Naive thymus-derived CD4-positive, alpha-beta T cell (primary cell): ENCODE measurements around the gene ZMYND19. TPM values are rescaled to one million over a fixed set of nuclear protein-coding genes. Genes with fewer than 3 reads are reported as not detected.
"Not testable (repeated sequence)": the region's sequence is repeated elsewhere in the genome, so short reads cannot be mapped to it uniquely, and the experiment has no call there.

Source experiments
- ATAC-seq: fragments of 150-1000 bp; cut with Tn5 transposase; 2 replicates; pipeline ENCODE4 v1.10.0; 2021; ENCODE audit warnings: mild to moderate bottlenecking, moderate library complexity
- CTCF ChIA-PET: fragments of 350-600 bp; sonication (Branson Sonifier 250); formaldehyde crosslinking; loops from one replicate; lab custom pipeline; 2021; ENCODE audit warnings: antibody characterized with exemption; lab: Charles Lee
- POLR2A ChIA-PET: fragments of 350-600 bp; sonication (Branson Sonifier 250); formaldehyde crosslinking; loops from one replicate; lab custom pipeline; 2021; ENCODE audit warnings: antibody characterized with exemption, inconsistent platforms; lab: Charles Lee
- DNase-seq, 9 donors: peaks; one replicate each; pipeline versions ENCODE4 v3.0.0 to v3.0.0-alpha.2; 2020 to 2022; ENCODE audit warnings: mixed read lengths in 1 of 9
- H3K27ac ChIP-seq: one replicate; pipeline ENCODE4 v1.7.0; 2013; ENCODE audit warnings: mild to moderate bottlenecking, low read depth, low read length, moderate library complexity
- H3K27me3 ChIP-seq, 2 donors: one replicate each; pipeline ENCODE4 v1.7.0; 2013; ENCODE audit warnings: low read length in 2 of 2, mild to moderate bottlenecking in 2 of 2, moderate library complexity in 2 of 2; ENCODE audit not compliant: control insufficient read depth in 2 of 2, insufficient read depth in 2 of 2
- H3K36me3 ChIP-seq, 3 experiments: 1 replicate in 2 of 3; 2 replicates in 1 of 3; pipeline ENCODE4 v1.7.0; 2013; ENCODE audit warnings: low read length in 3 of 3, mild to moderate bottlenecking in 3 of 3, moderate library complexity in 1 of 3; ENCODE audit not compliant: insufficient read depth in 3 of 3, control insufficient read depth in 2 of 3
- H3K4me1 ChIP-seq, 2 donors: one replicate each; pipeline ENCODE4 v1.7.0; 2013; ENCODE audit warnings: low read length in 2 of 2, mild to moderate bottlenecking in 2 of 2, moderate library complexity in 1 of 2; ENCODE audit not compliant: control insufficient read depth in 2 of 2, insufficient read depth in 2 of 2
- H3K4me3 ChIP-seq: 2 replicates; pipeline ENCODE4 v1.7.0; 2013; ENCODE audit warnings: mild to moderate bottlenecking, low read length
- H3K9me3 ChIP-seq, 3 experiments: 1 replicate in 2 of 3; 2 replicates in 1 of 3; pipeline ENCODE4 v1.7.0; 2013; ENCODE audit warnings: low read length in 3 of 3; ENCODE audit not compliant: control insufficient read depth in 2 of 3
- H3K27ac Mint-ChIP-seq, 9 donors: one replicate each; pipeline ENCODE4 v1.8.0; 2020 to 2022; ENCODE audit warnings: mixed read lengths in 9 of 9, mild to moderate bottlenecking in 8 of 9, moderate library complexity in 5 of 9, inconsistent platforms in 2 of 9
- H3K27me3 Mint-ChIP-seq, 5 donors: one replicate each; pipeline ENCODE4 v1.8.0; 2021 to 2022; ENCODE audit warnings: mixed read lengths in 5 of 5, mild to moderate bottlenecking in 1 of 5
- H3K36me3 Mint-ChIP-seq, 5 donors: one replicate each; pipeline ENCODE4 v1.8.0; 2020 to 2022; ENCODE audit warnings: mixed read lengths in 5 of 5, mild to moderate bottlenecking in 3 of 5, inconsistent platforms in 1 of 5
- H3K4me1 Mint-ChIP-seq, 7 donors: one replicate each; pipeline ENCODE4 v1.8.0; 2020 to 2022; ENCODE audit warnings: mixed read lengths in 7 of 7, mild to moderate bottlenecking in 3 of 7, inconsistent platforms in 1 of 7
- H3K4me3 Mint-ChIP-seq, 10 donors: one replicate each; pipeline ENCODE4 v1.8.0; 2020 to 2022; ENCODE audit warnings: mild to moderate bottlenecking in 10 of 10, mixed read lengths in 10 of 10, moderate library complexity in 6 of 10, inconsistent platforms in 2 of 10
- H3K9me3 Mint-ChIP-seq, 11 donors: one replicate each; pipeline ENCODE4 v1.8.0; 2020 to 2022; ENCODE audit warnings: mixed read lengths in 11 of 11, mild to moderate bottlenecking in 4 of 11, inconsistent platforms in 1 of 11, moderate library complexity in 1 of 11
- intact Hi-C, 2 donors: fragments of 100-400 bp; cut with micrococcal nuclease; formaldehyde crosslinking; loops; one replicate each; pipeline ENCODE4 v1.15.1; 2023
- polyA plus RNA-seq, 2 donors: library from polyadenylated mRNA; unstranded; fragments of 300-500 nt; fragmentation: Illumina TruSeq; gene quantifications; one replicate each; pipeline ENCODE4 v1.2.3, GENCODE V29; 2021
- total RNA-seq, 6 experiments: library from RNA in 5 of 6; stranded (reverse) in 5 of 6; gene quantifications; 1 replicate in 5 of 6; 2 replicates in 1 of 6; pipeline ENCODE4 v1.2.3 and lab custom pipeline; 2021 to 2026

The ZMYND19 gene
- total and polyA plus RNA-seq, 7 experiments from 2014 or later: 4.5 to 32.4 (median 19.0) TPM

- Histone ChIP-seq H3K4me1 (peaks cover 7 to 11% of the 10 kb centered on the region in 2 donors), H3K9me3 (no peaks in the 10 kb centered on the region), H3K27ac (no peak overlapping the region), H3K27me3 (no peaks in the 10 kb centered on the region), H3K36me3 (peaks cover 0 to 39% (median 0%) of the 10 kb centered on the region in 3 experiments), H3K4me3 (no peak overlapping the region)
- Mint-ChIP-seq H3K27me3 (no peaks in the 10 kb centered on the region), H3K9me3 (no peaks in the 10 kb centered on the region), H3K36me3 (peaks cover 8 to 33% (median 15%) of the 10 kb centered on the region in 5 donors), H3K4me1 (peaks cover 21 to 46% (median 32%) of the 10 kb centered on the region in 7 donors), H3K27ac (no peak overlapping the region), H3K4me3 (no peak overlapping the region)
- no peak for DNase-seq
- ChIA-PET CTCF (interaction anchor here (0.6 kb wide), 1 partner anchor 149 kb away, joined by 6 read pairs; no protein-coding TSS in a partner anchor), POLR2A (interaction anchor here (1.1 kb wide), 1 partner anchor 22 kb away, joined by 6 read pairs; the partner anchor contains the start of gene MRPL41)
- ATAC-seq: no peak
- intact Hi-C loops: no loop called here
These were observed 16.1 kb downstream of the ZMYND19 start for GRCh38 chr9:137574192-137574591.

GRCh38 chr9:137570566-137570965 is 19.7 kb downstream of the ZMYND19 start:
- Histone ChIP-seq H3K4me3 (no peak overlapping the region), H3K27me3 (no peaks in the 10 kb centered on the region), H3K9me3 (no peaks in the 10 kb centered on the region), H3K4me1 (no peaks in the 10 kb centered on the region), H3K27ac (no peak overlapping the region), H3K36me3 (peaks cover 0 to 37% (median 0%) of the 10 kb centered on the region in 3 experiments)
- ChIA-PET POLR2A (no interaction called here), CTCF (no interaction called here)
- H3K9me3 Mint-ChIP-seq: no peaks in the 10 kb centered on the region
- no peak for ATAC-seq
- peak overlapping the region in 6 of 9 donors; percentile 2 to 80 (median 70) for H3K27ac Mint-ChIP-seq
- no peak for DNase-seq
- H3K27me3 Mint-ChIP-seq: no peaks in the 10 kb centered on the region
- H3K4me1 Mint-ChIP-seq: peaks cover 4 to 26% (median 16%) of the 10 kb centered on the region in 7 donors
- H3K36me3 Mint-ChIP-seq: peaks cover 5 to 30% (median 11%) of the 10 kb centered on the region in 5 donors
- intact Hi-C loops: no loop called here
- H3K4me3 Mint-ChIP-seq: peak overlapping the region in 1 of 10 donors; percentile 1

- H3K9me3 Mint-ChIP-seq: no peaks in the 10 kb centered on the region
- H3K27ac ChIP-seq: no peak overlapping the region
These were observed 20.6 kb downstream of the ZMYND19 start for GRCh38 chr9:137569609-137570203.

GRCh38 chr9:137568445-137568844 is 21.9 kb downstream of the ZMYND19 start:
- H3K4me3 Mint-ChIP-seq, H3K27ac ChIP-seq, intact Hi-C loops, DNase-seq, H3K27me3 ChIP-seq, H3K9me3 Mint-ChIP-seq, H3K4me3 ChIP-seq, POLR2A ChIA-PET, H3K4me1 ChIP-seq, H3K9me3 ChIP-seq, ATAC-seq, CTCF ChIA-PET, H3K27me3 Mint-ChIP-seq: not testable (repeated sequence)
- H3K36me3 ChIP-seq: peaks cover 0 to 34% (median 0%) of the 10 kb centered on the region in 3 experiments
- Mint-ChIP-seq H3K27ac (peak overlapping the region in 1 of 9 donors; percentile 50), H3K36me3 (peaks cover 4 to 27% (median 11%) of the 10 kb centered on the region in 5 donors), H3K4me1 (peaks cover 0 to 27% (median 12%) of the 10 kb centered on the region in 7 donors)

More at GRCh38 chr9:137569609-137570203, 20.6 kb downstream of the ZMYND19 start:
- H3K4me1 Mint-ChIP-seq: peaks cover 0 to 17% (median 12%) of the 10 kb centered on the region in 7 donors
- no peaks in the 10 kb centered on the region for H3K9me3 ChIP-seq
- peaks cover 4 to 22% (median 6%) of the 10 kb centered on the region in 5 donors for H3K36me3 Mint-ChIP-seq
- H3K27me3 Mint-ChIP-seq: no peaks in the 10 kb centered on the region
- H3K27me3 ChIP-seq: no peaks in the 10 kb centered on the region
- no peaks in the 10 kb centered on the region for H3K4me1 ChIP-seq
- H3K27ac Mint-ChIP-seq: peak overlapping the region in 1 of 9 donors; percentile 77
- CTCF ChIA-PET: no interaction called here
- ATAC-seq (no peak), DNase-seq (no peak)
- intact Hi-C loops: no loop called here
- peaks cover 0 to 31% (median 0%) of the 10 kb centered on the region in 3 experiments for H3K36me3 ChIP-seq
- no peak overlapping the region for H3K4me3 Mint-ChIP-seq
- POLR2A ChIA-PET: no interaction called here
- no peak overlapping the region for H3K4me3 ChIP-seq

GRCh38 chr9:137564817-137565411 is 25.4 kb downstream of the ZMYND19 start:
- intact Hi-C loops: no loop called here
- POLR2A ChIA-PET: no interaction called here
- no peak overlapping the region for H3K4me3 Mint-ChIP-seq
- no peaks in the 10 kb centered on the region for H3K9me3 ChIP-seq
- CTCF ChIA-PET: no interaction called here
- H3K27ac Mint-ChIP-seq: peak overlapping the region in 4 of 9 donors; percentile 19 to 69 (median 44)
- H3K27me3 ChIP-seq: no peaks in the 10 kb centered on the region
- peaks cover 0 to 21% (median 7%) of the 10 kb centered on the region in 7 donors for H3K4me1 Mint-ChIP-seq
- H3K27me3 Mint-ChIP-seq: no peaks in the 10 kb centered on the region
- H3K4me1 ChIP-seq: no peaks in the 10 kb centered on the region
- H3K27ac ChIP-seq: no peak overlapping the region
- DNase-seq (no peak), ATAC-seq (no peak)
- H3K4me3 ChIP-seq: no peak overlapping the region
- peaks cover 0 to 26% (median 11%) of the 10 kb centered on the region in 5 donors for H3K36me3 Mint-ChIP-seq
- peaks cover 0 to 32% (median 0%) of the 10 kb centered on the region in 3 experiments for H3K36me3 ChIP-seq
- H3K9me3 Mint-ChIP-seq: no peaks in the 10 kb centered on the region

GRCh38 chr9:137564134-137564533 is 26.2 kb downstream of the ZMYND19 start:
- peak overlapping the region in 6 of 9 donors; percentile 21 to 86 (median 43) for H3K27ac Mint-ChIP-seq
- H3K4me3 Mint-ChIP-seq: no peak overlapping the region
- ChIA-PET CTCF (no interaction called here), POLR2A (interaction anchor here (1.2 kb wide), 1 partner anchor 14 kb away, joined by 3 read pairs; the partner anchor contains the start of gene PNPLA7)
- Histone ChIP-seq H3K4me1 (no peaks in the 10 kb centered on the region), H3K9me3 (no peaks in the 10 kb centered on the region), H3K4me3 (no peak overlapping the region), H3K36me3 (peaks cover 0 to 32% (median 0%) of the 10 kb centered on the region in 3 experiments), H3K27me3 (no peaks in the 10 kb centered on the region), H3K27ac (no peak overlapping the region)
- no peaks in the 10 kb centered on the region for H3K9me3 Mint-ChIP-seq
- DNase-seq: no peak
- ATAC-seq: no peak
- intact Hi-C loops: no loop called here
- no peaks in the 10 kb centered on the region for H3K27me3 Mint-ChIP-seq
- H3K36me3 Mint-ChIP-seq: peaks cover 4 to 32% (median 15%) of the 10 kb centered on the region in 5 donors
- H3K4me1 Mint-ChIP-seq: peaks cover 0 to 26% (median 5%) of the 10 kb centered on the region in 7 donors
